HuH-7 (cell line): ENCODE results near the gene PUS1.
"Not testable (repeated sequence)": the region's sequence is repeated elsewhere in the genome, so short reads cannot be mapped to it uniquely, and the experiment has no call there.

Experiments
- DNase-seq: peaks from one replicate; pipeline ENCODE4 v3.0.0; 2011; ENCODE audit warnings: low spot score

PUS1 gene

DNA sequence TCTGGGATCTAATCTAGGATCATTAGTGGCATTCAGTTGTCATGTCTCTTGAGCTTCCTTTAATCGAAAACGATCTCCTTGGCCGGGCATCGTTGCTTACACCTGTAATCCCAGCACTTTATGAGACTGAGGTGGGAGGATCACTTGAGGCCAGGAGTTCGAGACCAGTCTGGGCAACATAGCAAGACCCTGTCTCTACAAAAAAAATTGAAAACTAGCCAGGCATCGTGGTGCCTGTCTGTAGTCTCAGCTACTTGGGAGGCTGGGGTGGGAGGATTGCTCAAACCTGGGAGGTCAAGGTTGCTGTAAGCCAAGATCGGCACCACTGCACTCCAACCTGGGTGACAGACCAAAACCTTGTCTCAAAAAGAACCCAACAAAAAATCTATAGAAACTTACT lies 9.0 kb downstream of the PUS1 start:
- no peak for DNase-seq

DNA sequence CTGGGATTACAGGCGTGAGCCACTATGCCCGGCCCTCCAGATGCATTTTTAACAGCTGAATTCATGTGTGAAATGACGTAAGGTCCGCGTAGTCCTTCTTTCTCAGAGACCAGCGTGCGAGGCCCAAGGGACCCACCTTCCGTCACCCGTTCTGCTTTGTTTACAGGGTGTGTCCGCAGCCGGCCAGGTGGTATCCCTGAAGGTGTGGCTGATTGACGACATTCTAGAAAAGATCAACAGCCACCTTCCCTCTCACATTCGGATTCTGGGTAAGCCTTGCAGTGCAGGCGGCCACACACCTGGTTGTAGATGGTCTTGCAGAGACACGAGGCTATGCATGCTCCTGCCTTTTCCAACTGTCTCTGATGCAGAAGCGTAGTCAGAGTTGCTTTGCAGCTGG lies 9.9 kb downstream of the PUS1 start:
- DNase-seq: no peak

DNA sequence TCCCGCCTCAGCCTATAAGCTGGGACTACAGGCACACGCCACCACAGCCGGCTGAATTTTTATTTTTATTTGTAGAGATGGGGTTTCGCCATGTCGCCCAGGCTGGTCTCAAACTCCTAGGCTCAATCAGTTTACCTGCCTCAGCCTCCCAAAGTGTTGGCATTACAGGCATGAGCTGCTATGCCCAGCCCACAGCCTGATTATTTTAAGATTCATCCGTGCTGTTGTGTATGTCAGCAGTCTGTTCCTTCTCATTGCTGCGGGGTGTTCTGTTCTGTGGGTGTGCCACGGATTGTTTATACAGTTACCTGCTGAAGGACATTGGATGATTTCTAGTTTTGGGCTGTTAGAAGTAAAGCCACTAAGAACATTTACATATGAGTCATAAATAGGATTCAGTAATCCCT lies 11.1 kb downstream of the PUS1 start:
- no peak for DNase-seq

DNA sequence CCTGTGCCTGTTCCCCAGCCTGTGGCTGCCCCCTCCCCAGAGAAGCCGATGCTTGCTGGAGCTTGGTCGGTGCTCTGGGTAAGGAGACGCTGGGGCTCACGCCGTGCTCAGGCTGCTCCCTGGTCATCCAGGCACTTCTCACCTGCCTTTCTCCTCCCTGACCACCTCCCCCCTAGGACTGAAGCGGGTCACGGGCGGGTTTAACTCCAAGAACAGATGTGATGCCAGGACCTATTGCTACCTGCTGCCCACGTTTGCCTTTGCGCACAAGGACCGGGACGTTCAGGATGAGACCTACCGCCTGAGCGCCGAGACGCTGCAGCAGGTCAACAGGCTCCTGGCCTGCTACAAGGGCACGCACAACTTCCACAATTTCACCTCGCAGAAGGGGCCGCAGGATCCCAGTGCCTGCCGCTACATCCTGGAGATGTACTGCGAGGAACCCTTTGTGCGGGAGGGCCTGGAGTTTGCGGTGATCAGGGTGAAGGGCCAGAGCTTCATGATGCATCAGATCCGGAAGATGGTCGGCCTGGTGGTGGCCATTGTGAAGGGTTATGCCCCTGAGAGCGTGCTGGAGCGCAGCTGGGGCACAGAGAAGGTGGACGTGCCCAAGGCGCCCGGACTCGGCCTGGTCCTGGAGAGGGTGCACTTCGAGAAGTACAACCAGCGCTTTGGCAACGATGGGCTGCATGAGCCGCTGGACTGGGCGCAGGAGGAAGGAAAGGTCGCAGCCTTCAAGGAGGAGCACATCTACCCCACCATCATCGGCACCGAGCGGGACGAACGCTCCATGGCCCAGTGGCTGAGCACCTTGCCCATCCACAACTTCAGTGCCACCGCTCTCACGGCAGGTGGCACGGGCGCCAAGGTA lies 12.3 kb downstream of the PUS1 start:
- no peak for DNase-seq

DNA sequence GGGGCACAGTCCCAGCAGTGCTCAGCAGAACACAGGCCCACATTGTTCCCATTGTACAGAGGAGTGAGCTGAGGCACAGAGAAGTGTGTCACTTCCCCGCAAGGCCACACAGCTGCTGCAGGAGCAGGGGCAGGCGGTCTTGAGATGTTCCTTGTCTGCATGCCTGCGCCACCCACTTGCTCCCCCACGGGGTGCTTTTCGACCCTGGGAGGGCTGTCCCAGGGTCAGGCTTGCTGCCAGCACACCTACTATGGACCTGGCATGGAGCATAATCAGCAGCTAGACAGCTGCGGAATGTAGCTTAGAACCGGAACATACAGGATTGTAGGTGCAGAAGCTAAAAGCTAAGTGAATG lies 12.9 kb downstream of the PUS1 start:
- no peak for DNase-seq

DNA sequence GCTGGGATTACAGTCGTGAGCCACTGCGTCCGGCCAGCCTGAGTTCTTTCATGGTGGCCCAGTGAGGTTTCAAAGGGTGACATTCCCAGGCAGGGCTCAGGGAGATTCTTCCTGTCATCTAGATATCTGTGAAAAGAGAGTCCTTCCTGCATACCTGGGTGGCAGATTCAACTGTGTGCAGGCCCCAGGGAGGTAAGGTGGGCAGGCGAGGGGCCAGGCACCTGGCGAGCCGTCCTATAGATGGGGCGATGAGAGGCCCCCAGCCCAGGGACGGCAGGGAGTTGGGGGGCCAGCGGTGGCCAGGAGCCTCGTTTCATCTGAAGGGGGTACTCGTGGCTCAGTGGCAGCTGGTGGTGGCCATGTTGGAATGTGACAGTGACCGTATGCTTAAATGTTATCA lies 13.6 kb downstream of the PUS1 start:
- DNase-seq: no peak

DNA sequence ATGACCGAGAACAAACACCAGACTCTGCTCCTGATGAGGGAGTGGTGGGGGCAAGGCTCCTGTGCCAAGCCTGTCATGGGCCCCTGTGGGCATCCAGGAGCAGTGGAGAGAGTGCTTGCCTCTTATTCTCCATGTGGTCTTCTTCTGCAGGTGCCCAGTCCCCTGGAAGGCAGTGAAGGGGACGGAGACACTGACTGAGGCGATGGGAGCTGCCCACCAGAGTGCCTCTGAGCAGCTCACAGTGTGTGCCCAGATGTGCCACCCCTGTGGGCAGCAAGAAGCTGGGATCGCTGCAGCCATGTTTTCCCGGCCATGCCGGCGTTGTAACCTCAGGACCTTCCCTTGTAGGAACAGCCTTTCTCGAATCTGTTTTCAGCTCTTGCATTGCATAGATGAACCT lies 14.3 kb downstream of the PUS1 start:
- no peak for DNase-seq

DNA sequence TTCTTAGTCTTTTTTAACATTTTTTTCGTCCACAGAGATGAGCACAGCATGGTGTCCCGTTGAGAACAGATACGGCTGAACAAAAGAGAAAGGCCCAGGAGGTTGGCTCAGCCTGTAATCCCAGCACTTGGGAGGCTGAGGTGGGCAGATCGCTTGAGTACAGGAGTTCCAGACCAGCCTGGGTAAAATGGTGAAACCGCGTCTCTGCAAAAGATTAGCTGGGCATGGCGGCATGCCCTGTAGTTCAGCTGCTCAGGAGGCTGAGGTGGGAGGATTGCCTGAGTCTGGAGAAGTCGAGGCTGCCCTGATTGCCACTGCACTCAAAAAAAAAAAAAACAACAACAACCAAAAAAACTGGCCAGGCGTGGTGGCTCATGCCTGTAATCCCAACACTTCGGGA lies 14.8 kb downstream of the PUS1 start:
- DNase-seq: no peak

DNA sequence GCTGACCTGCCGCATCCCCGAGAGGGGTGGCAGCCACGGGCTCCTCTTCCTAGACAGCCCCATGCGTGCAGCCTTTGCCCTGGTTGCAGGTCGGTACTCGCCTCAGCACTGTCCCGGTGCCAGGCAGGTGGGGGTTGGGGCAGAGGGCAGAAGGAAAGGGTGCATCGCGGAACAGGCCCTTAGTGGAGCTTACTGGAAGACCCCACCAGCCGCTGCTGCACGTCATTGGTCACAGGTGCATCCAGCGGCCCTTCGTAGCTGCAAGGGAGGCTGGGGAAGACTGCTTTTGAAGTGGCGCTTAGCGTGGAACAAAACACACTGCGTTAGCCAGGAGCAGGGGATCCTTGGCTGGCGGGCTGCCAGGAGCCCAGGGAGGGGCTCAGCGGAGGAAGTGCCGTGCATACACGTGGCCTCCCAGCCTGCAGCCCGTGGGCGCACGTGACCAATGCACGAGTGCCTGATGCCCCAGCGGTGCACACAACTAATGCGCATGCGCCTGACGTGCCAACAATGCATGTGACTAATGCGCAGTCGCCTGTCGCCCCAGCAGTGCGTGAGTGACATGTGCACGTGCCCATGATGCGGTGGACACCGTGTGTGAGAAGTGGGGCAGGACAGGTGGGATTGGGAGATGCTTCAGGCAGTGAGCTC lies 15.7 kb downstream of the PUS1 start:
- DNase-seq: no peak

DNA sequence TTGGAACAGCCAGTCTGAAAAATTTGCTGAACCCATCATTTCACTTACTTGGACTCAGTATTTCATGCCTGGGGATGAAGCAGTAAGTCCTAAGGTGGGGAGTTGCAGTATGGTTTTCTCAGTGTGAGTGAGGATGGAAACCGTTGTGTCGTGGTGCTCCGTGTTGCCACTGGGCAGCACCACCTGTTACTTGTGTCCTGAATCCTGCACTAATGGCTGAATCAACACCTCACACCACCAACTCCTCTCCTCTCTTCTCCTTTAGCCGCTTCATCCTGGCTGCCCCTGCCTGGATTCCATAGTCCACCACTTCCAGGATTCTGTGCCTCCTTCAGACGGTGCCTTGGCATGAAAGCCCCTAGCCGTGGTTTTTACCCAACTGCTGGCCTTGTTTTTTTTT lies 17.7 kb downstream of the PUS1 start:
- no peak for DNase-seq

DNA sequence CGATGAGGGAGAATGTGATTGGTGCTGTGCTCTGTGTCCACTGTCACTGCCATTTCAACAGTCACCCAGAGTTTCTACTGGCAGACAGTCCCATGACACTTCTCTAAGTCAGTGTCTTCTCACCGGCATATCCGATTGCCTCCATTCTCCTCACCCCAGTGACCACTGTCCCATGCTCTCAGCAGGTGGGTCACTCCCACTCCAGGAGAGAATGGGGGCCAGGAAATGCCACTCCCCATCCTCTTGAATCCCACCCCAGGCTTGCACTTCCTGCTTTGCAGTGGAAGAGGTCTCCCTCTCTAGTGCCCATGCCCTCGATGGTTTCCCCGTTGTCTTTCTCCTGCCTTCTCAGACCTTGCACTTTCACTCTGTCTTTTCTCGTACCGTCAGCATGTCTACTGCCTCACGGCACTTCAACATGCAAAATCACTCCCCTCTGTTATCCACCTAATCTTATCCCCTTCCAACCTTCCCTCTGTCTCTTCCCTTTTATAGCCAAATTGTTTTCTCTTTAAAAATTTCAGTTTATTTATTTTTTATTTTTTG lies 18.5 kb downstream of the PUS1 start:
- DNase-seq: no peak

DNA sequence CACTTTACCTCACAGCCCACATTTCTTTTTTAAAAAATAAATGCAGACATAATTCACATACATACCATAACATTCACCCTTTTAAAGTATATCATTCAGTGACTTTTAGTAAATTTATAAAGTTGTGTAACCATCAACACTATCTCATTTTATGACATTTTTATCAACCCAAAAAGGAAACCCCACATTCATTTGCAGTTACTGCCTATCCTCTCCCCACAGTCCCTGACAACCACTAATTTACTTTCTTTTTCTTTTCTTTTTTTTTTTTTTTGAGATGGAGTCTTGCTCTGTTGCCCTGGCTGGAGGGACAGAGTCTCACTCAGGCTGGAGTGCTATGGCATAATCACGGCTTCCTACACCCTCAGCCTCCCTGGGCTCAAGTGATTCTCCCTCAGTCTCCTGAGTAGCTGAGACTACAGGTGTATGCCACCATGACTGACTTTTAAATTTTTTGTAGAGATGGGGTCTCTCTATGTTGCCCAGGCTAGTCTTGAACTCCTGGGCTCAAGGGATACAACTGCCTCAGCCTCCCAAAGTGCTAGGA lies 19.2 kb downstream of the PUS1 start:
- DNase-seq: no peak

DNA sequence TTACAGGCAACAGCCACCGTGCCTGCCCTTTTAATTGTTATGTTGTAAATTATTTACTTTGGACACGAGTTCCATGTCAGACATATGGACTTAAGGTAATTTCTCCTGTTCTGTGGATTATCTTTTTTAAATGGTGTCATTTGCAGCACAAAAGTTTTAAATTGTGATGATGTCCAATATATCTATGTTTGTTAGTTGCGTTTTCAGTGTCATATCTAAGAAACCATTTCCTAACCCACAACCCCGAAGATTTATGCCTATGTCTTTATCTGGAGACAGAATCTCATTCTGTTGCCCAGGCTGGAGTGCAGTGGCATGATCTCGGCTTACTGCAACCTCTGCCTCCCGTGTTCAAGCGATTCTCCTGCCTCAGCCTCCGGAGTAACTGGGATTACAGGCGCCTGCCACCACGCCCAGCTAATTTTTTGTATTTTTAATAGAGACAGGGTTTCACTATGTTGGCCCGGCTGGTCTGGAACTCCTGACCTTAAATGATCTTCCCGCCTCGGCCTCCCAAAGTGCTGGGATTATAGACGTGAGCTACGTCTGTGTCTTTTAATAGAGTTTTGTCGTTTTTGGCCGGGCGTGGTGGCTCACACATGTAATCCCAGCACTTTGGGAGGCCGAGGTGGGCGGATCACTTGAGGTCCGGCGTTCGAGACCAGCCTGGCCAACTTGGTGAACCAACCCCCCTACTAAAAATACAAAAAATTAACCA lies 19.8 kb downstream of the PUS1 start:
- not testable (repeated sequence) for DNase-seq

DNA sequence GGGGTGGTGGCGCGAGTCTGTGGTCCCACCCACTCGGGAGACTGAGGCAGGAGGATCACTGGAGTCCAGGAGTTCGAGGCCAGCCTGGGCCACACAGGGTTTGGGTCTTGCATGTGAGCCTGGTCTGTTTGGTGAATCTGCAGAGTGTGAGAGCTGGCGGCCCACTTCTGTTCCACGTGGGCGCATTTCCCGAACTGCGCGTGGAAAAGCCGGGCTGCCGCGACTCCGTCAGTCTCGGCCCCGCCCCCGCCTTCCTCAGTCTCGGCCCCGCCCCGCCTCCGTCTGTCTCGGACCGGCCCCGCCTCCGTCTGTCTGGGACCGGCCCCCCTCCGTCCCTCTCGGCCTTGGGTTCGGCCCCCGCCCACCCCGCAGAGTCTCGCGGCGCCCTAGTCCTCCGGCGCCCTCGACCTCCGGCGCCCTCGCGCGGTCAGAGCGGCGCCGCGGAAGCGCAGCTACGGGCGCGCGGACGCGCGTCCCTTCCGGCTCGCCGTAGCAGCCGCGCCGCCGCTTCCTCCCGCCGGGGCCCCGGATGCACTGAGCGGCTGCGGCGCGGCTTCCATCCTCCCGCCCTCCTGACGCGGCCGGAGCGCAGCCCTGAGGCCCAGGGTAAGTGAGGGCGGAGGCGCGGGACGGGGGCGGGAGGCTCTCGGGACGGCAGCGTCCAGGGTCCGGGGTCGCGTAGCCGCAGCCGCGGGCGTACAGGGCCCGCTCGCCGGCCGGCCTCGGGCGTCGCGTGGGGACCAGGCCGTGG lies 20.5 kb downstream of the PUS1 start, which contains the start of gene EP400:
TSS of gene EP400 (plus strand) at position 512 of the 751 bp plus-strand sequence. CDS start 10,678 bp downstream, outside the sequence.
- peak; percentile 84 for DNase-seq

DNA sequence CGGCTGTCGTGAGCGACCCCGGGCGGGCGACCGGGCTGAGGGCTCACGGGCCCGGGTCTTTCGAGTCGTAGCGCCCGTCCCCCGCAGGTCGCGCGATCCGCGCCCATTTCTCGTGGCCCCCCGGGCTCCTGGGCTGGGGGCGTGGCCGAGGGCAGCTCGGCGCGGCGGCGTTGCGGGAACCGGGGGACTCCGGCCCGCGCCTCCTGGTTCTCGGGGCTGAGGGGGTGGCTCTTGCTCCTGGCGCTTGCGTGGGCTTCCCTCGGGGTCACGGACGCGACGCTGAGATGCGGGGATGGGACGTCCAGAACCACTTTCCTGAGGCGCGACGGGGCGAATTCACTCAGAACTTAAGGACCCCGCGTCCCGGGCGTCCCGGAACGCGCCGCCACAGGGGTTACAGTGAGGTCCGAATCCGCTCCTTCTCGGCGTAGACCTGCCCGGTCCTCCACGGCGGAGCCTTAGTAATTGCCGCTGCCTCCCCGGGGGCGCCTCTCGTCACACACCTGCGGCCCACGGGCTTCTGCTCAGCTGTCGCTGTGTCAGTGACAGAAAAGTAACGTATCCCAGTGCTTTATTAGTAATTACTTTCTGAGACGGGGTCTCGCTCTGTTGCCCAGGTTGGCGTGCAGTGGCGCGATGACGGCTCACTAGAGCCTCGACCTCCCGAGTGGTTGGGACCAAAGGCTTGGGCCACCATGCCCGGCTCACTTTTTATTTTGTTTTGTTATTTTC lies 21.3 kb downstream of the PUS1 start:
- DNase-seq: peak; percentile 34

DNA sequence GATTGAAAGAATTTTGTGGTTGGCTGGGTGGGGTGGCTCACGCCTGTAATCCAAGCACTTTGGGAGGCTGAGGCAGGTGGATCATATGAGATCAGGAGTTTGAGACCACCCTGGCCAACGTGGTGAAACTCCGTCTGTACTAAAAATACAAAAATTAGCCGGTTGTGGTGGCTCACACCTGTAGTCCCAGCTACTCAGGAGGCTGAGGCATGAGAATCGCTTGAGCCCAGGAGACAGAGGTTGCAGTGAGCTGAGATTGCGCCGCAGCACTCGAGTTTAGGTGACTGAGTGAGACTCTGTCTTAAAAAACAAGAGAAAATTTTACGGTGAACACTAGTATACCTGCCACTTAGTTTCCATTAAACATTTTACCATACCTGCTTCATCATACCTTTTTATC lies 24.7 kb downstream of the PUS1 start:
- DNase-seq: not testable (repeated sequence)

DNA sequence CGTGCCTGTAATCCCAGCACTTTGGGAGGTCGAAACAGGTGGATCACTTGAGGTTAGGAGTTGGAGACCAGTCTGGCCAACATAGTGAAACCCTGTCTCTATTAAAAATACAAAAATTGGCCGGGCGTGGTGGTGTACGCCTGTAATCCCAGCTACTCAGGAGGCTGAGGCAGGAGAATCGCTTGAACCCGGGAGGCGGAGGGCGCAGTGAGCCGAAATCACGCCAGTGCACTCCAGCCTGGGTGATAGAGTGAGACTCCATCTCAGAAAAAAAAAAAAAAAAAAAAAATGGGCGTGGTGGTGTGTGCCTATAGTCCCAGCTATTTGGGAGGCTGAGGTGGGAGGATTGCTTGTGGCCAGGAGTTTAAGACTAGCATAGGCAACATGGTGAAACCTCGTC lies 25.4 kb downstream of the PUS1 start:
- not testable (repeated sequence) for DNase-seq

DNA sequence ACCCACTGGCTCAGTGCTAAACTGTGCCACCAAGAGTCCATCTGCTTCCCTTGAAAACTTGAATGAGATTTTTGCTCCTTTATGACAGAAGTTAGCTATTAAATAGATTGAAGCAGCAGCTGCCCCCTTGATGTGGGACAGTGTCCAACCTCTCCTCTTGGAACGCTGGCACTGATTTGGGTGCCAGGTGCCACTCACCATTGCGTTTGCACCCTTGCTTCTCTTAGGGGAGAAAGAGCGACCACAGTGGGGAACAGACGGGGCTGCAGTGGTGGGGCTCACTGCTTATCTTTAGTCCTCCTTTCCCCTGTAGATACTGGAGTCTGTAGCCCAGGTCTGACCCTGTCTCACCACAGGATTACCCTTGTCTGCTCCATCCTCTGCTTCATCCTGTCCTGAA lies 30.0 kb downstream of the PUS1 start:
- no peak for DNase-seq

DNA sequence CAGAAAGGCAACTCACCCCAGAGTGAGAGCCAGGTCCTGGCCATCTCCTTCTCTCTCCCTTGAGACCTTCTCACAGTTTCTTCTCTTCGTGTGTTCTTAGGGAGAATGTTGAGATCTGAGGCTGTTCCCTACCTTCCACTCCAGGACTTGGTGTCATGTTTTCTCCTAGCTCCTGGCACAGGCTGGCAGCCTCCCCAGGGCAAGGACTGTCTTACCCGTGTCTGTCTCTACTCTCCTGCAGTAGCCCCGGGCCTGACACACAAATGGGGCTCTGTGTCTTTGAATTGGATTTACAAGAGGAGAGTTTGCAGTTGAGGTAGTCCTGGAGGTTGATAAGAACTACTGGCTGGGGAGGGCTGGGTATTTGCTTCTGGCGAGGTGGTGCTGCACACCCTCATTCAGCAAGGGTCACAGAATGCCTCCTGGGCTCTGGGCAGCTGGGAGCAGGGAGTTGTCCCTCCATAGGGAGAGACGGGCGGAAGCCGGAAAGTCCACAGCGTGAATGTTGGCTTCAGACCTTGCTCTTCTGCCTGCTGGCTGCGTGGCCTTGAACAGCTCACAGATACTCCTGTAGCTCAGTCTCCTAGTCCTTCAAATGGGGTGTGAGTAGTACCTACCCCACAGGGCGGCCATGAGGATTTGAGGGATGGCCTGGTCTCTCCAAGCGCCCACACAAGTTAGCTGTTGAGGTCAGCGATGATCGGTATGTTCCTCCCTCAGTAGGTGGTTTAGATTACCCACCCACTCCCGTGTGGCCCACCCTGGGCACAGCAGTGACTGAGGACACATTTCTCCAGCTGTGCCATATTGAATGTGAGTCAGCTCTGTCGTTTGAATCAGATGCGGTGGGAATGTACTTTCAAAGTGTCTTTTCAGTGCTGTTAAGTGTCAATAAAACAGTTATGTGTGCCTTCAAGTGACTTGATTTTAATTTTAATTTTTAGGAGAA lies 30.8 kb downstream of the PUS1 start:
- no peak for DNase-seq
